ENCODE data around the gene ZNF511.

- TF ChIP-seq CTCF (conservative IDR thresholded peaks at IDR 0.05) (no peak), EZH2 (IDR thresholded peaks at IDR 0.05; ENCODE audit: low read depth) (no peak)
These were observed 7.6 kb downstream of the ZNF511 start for GRCh38 chr10:133316266-133316665.
